K562 (cell line): Measurements from ENCODE around the gene TTC27. TPM values are rescaled to one million over a fixed set of nuclear protein-coding genes. Genes with fewer than 3 reads are reported as not detected.

Source experiments
- ADNP ChIP-seq: fragments of 200-800 bp; sonication (Bioruptor generic); IDR thresholded peaks from 2 replicates; pipeline ENCODE4 v1.6.1; 2016; ENCODE audit warnings: missing genetic modification characterization, missing compliant biosample characterization
- ATF7 ChIP-seq: fragments of 450-650 bp; IDR thresholded peaks from 2 replicates; pipeline ENCODE4 v1.7.1; 2014; ENCODE audit warnings: mild to moderate bottlenecking, moderate library complexity
- BHLHE40 ChIP-seq: IDR thresholded peaks from 2 replicates; pipeline ENCODE4 v1.6.1; 2011; ENCODE audit warnings: low read length, improper control_type of control experiment
- CHD4 ChIP-seq: fragments of 200-600 bp; sonication (generic); IDR thresholded peaks from 3 replicates; pipeline ENCODE4 v1.6.1; 2012; ENCODE audit warnings: low read depth, mild to moderate bottlenecking, mixed read lengths, low read length, inconsistent platforms; ENCODE audit not compliant: insufficient read depth, insufficient replicate concordance, poor library complexity, severe bottlenecking
- CREB1 ChIP-seq, 2 experiments: sonication (generic) in 1 of 2; formaldehyde crosslinking in 1 of 2; IDR thresholded peaks; 2 replicates each; pipeline versions ENCODE4 v1.6.1 to v1.8.0; 2012 to 2022; ENCODE audit warnings: inconsistent platforms in 1 of 2, mild to moderate bottlenecking in 1 of 2, missing genetic modification reagents in 1 of 2, moderate library complexity in 1 of 2
- CREM ChIP-seq: IDR thresholded peaks from 2 replicates; pipeline ENCODE4 v1.6.1; 2014; ENCODE audit warnings: antibody characterized with exemption, low read depth
- FOXA1 ChIP-seq: fragments of 450-650 bp; IDR thresholded peaks from 2 replicates; pipeline ENCODE4 v1.6.1; 2016; ENCODE audit warnings: mild to moderate bottlenecking, borderline replicate concordance
- KDM4B ChIP-seq, 2 experiments: fragments of 450-650 bp in 1 of 2; sonication (generic) in 1 of 2; IDR thresholded peaks; 2 replicates each; pipeline ENCODE4 v1.6.1; 2016 to 2017; ENCODE audit warnings: borderline replicate concordance in 2 of 2, antibody characterized with exemption in 1 of 2, low read depth in 1 of 2, mild to moderate bottlenecking in 1 of 2
- NR2C1 ChIP-seq, 2 experiments: fragments of 450-650 bp; IDR thresholded peaks; 2 replicates each; pipeline ENCODE4 v1.6.1; 2017; ENCODE audit warnings: mild to moderate bottlenecking in 2 of 2, antibody characterized with exemption in 1 of 2, inconsistent platforms in 1 of 2, missing compliant biosample characterization in 1 of 2, missing genetic modification characterization in 1 of 2
- NR2C2 ChIP-seq, 2 experiments: fragments of 200-800 bp in 1 of 2; sonication (Bioruptor generic) in 1 of 2; sonication (generic) in 1 of 2; formaldehyde crosslinking in 1 of 2; IDR thresholded peaks; 2 replicates each; pipeline versions ENCODE4 v1.6.1 to v1.8.0; 2016 to 2022; ENCODE audit warnings: mild to moderate bottlenecking in 1 of 2, missing compliant biosample characterization in 1 of 2, missing genetic modification characterization in 1 of 2, missing genetic modification reagents in 1 of 2
- PHB ChIP-seq: fragments of 250-450 bp; sonication (Bioruptor Pico); IDR thresholded peaks from 2 replicates; pipeline ENCODE4 v1.5.0; 2021
- POLR2B ChIP-seq: fragments of 450-650 bp; IDR thresholded peaks from 2 replicates; pipeline ENCODE4 v1.6.1; 2018; ENCODE audit warnings: low read depth; ENCODE audit not compliant: partially characterized antibody
- PTTG1 ChIP-seq: fragments of 450-650 bp; IDR thresholded peaks from 2 replicates; pipeline ENCODE4 v1.6.1; 2016; ENCODE audit warnings: low read depth, mild to moderate bottlenecking, missing genetic modification characterization, missing compliant biosample characterization
- PURB ChIP-seq: sonication (generic); formaldehyde crosslinking; IDR thresholded peaks from 2 replicates; pipeline ENCODE4 v1.9.0; 2021; ENCODE audit warnings: low read depth, mild to moderate bottlenecking, missing genetic modification reagents
- SAFB ChIP-seq: fragments of 200-400 bp; formaldehyde crosslinking; IDR thresholded peaks from 2 replicates; pipeline ENCODE4 v1.6.1; 2017; ENCODE audit warnings: low read depth, low read length, borderline replicate concordance
- TAL1 ChIP-seq: fragments of 450-650 bp; IDR thresholded peaks from 2 replicates; pipeline ENCODE4 v1.6.1; 2016; ENCODE audit warnings: mild to moderate bottlenecking
- TCFL5 ChIP-seq: fragments of 250-450 bp; sonication (Bioruptor Pico); conservative IDR thresholded peaks from 2 replicates; pipeline ENCODE4 v1.6.1; 2021; ENCODE audit warnings: mild to moderate bottlenecking, moderate library complexity, matching md5 sums
- ZC3H4 ChIP-seq: sonication (generic); formaldehyde crosslinking; IDR thresholded peaks from 2 replicates; pipeline ENCODE4 v1.9.0; 2021; ENCODE audit warnings: missing genetic modification reagents, borderline replicate concordance
- ZKSCAN3 ChIP-seq: fragments of 250-450 bp; sonication (Bioruptor Pico); IDR thresholded peaks from 2 replicates; pipeline ENCODE4 v1.4.0; 2020
- ZNF445 ChIP-seq: fragments of 250-450 bp; sonication (Bioruptor Pico); IDR thresholded peaks from 2 replicates; pipeline ENCODE4 v1.4.0; 2020; ENCODE audit warnings: low read depth, mild to moderate bottlenecking, moderate library complexity
- ZNF76 ChIP-seq: fragments of 250-450 bp; sonication (Bioruptor Pico); IDR thresholded peaks from 2 replicates; pipeline ENCODE4 v1.4.0; 2020; ENCODE audit warnings: mild to moderate bottlenecking, moderate library complexity, borderline replicate concordance
- polyA plus RNA-seq, 8 experiments: library from polyadenylated mRNA; depleted of rRNA in 4 of 8; stranded (reverse) in 5 of 8; unstranded in 3 of 8; fragments of >200 nt; fragmentation: Nextera tagmentation in 2 of 8; fragmentation: Illumina TruSeq in 1 of 8; extraction: Ambion mirVana in 2 of 8; extraction: Trizol in 1 of 8; gene quantifications; 2 replicates each; pipeline versions ENCODE4 v1.2.1 to v1.2.3, GENCODE V29; 2011 to 2014; ENCODE audit warnings: inconsistent platforms in 1 of 8, missing spikeins in 1 of 8
- total RNA-seq, 7 experiments: library from RNA; depleted of rRNA in 6 of 7; stranded (reverse); fragments of >200 nt in 6 of 7; fragmentation: Illumina TruSeq in 2 of 7; extraction: Trizol in 2 of 7; gene quantifications; 2 replicates each; pipeline versions ENCODE4 v1.2.1 to v1.2.3, GENCODE V29; 2011 to 2021; ENCODE audit warnings: low replicate concordance in 1 of 7
- TF ChIP-seq, protein P1 (sequence below), 2 experiments: fragments of 150-350 bp in 1 of 2; IDR thresholded peaks; 2 replicates each; pipeline ENCODE4 v1.6.1; 2012 to 2016; ENCODE audit warnings: low read depth in 2 of 2, low read length in 2 of 2, mild to moderate bottlenecking in 1 of 2, moderate library complexity in 1 of 2
- TF ChIP-seq, protein P2 (sequence below): fragments of 200-800 bp; sonication (Bioruptor generic); IDR thresholded peaks from 2 replicates; pipeline ENCODE4 v1.6.1; 2017; ENCODE audit warnings: missing genetic modification characterization, missing compliant biosample characterization

Gene TTC27
- total and polyA plus RNA-seq, 9 of the 15 experiments (the other 6 are each of a cell fraction or from before 2014, with no cell fraction given): 44.3 to 93.4 (median 57.3) TPM

DNA sequence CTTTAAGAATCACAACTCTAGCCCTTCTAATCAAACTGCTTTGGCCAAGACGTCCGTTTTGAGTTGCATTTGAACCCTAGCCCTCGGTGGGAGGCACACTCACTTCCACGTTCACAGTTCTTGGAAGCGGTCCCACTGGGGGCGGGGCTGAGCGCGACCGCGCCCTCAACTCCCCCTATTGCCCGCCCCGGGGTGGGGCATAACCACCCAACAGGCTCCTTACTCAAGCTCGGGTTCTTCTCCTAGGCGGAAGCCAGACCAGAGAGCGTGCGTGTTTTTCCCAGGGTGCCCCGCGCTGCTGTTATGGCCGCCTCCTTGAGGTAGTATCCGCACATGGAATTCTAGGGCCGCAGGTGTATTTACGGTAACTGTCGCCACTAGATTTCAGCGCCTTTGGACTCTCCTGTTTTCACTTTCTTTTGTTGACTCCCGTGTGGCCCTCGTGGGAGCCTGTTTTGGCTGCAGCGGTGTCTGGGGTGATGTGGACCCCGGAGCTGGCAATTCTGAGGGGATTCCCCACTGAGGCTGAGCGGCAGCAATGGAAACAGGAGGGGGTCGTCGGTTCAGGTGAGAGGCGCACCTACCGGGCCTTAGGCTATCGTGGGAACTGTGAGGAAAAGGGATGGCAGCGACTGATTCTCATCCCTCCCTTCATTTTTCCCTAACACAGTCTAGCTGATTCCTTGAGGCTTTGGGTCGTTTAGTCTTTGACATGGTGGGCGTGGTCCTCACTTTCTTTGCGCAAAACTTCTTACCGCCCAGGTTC is at the start of gene TTC27 (continued):
- TF ChIP-seq PURB (CRISPR knock-in tag): no peak
- peak; percentile 35 for TF ChIP-seq BHLHE40
- TF ChIP-seq, protein P1, sequence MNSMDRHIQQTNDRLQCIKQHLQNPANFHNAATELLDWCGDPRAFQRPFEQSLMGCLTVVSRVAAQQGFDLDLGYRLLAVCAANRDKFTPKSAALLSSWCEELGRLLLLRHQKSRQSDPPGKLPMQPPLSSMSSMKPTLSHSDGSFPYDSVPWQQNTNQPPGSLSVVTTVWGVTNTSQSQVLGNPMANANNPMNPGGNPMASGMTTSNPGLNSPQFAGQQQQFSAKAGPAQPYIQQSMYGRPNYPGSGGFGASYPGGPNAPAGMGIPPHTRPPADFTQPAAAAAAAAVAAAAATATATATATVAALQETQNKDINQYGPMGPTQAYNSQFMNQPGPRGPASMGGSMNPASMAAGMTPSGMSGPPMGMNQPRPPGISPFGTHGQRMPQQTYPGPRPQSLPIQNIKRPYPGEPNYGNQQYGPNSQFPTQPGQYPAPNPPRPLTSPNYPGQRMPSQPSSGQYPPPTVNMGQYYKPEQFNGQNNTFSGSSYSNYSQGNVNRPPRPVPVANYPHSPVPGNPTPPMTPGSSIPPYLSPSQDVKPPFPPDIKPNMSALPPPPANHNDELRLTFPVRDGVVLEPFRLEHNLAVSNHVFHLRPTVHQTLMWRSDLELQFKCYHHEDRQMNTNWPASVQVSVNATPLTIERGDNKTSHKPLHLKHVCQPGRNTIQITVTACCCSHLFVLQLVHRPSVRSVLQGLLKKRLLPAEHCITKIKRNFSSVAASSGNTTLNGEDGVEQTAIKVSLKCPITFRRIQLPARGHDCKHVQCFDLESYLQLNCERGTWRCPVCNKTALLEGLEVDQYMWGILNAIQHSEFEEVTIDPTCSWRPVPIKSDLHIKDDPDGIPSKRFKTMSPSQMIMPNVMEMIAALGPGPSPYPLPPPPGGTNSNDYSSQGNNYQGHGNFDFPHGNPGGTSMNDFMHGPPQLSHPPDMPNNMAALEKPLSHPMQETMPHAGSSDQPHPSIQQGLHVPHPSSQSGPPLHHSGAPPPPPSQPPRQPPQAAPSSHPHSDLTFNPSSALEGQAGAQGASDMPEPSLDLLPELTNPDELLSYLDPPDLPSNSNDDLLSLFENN (IDR thresholded peaks at IDR 0.05; ENCODE audit: low read depth in 2 of 2, low read length in 2 of 2): no peak
- TF ChIP-seq POLR2B: peak; percentile 33
- TF ChIP-seq ZKSCAN3 (CRISPR knock-in tag): no peak
- TF ChIP-seq PTTG1: no peak
- no peak for TF ChIP-seq KDM4B (IDR thresholded peaks at IDR 0.05; ENCODE audit: borderline replicate concordance in 2 of 2, low read depth in 1 of 2)
- no peak for TF ChIP-seq SAFB
- peak; percentile 9; the same call in 1 of the 2 replicates for TF ChIP-seq NR2C2 (CRISPR knock-in tag; IDR thresholded peaks at IDR 0.05)
- no peak for TF ChIP-seq NR2C2 (tag; IDR thresholded peaks at IDR 0.05)
- TF ChIP-seq ZC3H4 (CRISPR knock-in tag): no peak
- 0 out of 2 replicates have a peak, but pooled peaks have one; percentile 37 for TF ChIP-seq ZNF76 (CRISPR knock-in tag)
- TF ChIP-seq, protein P2, sequence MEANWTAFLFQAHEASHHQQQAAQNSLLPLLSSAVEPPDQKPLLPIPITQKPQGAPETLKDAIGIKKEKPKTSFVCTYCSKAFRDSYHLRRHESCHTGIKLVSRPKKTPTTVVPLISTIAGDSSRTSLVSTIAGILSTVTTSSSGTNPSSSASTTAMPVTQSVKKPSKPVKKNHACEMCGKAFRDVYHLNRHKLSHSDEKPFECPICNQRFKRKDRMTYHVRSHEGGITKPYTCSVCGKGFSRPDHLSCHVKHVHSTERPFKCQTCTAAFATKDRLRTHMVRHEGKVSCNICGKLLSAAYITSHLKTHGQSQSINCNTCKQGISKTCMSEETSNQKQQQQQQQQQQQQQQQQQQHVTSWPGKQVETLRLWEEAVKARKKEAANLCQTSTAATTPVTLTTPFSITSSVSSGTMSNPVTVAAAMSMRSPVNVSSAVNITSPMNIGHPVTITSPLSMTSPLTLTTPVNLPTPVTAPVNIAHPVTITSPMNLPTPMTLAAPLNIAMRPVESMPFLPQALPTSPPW (CRISPR knock-in tag): peak; percentile 67
- no peak for TF ChIP-seq ADNP (tag)
- TF ChIP-seq NR2C1 (IDR thresholded peaks at IDR 0.05): no peak
- TF ChIP-seq NR2C1 (tag; IDR thresholded peaks at IDR 0.05): no peak
- no peak for TF ChIP-seq ZNF445 (CRISPR knock-in tag)
- TF ChIP-seq ATF7: peak; percentile 78
- no peak for TF ChIP-seq FOXA1
- no peak for TF ChIP-seq TAL1
- no peak for TF ChIP-seq TCFL5 (CRISPR knock-in tag)
- no peak for TF ChIP-seq PHB (CRISPR knock-in tag)
- peak; percentile 68 for TF ChIP-seq CREM
- TF ChIP-seq CREB1 (IDR thresholded peaks at IDR 0.05): peak; percentile 59; the same call in 1 of the 2 replicates
- TF ChIP-seq CREB1 (CRISPR knock-in tag; IDR thresholded peaks at IDR 0.05): no peak
- no peak for TF ChIP-seq CHD4
